T-helper 1 cell treated with Interleukin-12 subunit alpha and Interleukin-12 subunit beta and Interleukin-4 antibody, amounts not matched to agents 30 μg/mL and 1 μg/mL, for 36 hours (primary cell): ENCODE results near the gene HYAL2.

Experiments used
- H3K27ac Mint-ChIP-seq: one replicate; pipeline ENCODE4 v1.8.0; 2021; ENCODE audit warnings: mild to moderate bottlenecking, mixed read lengths
- H3K27me3 Mint-ChIP-seq: one replicate; pipeline ENCODE4 v1.8.0; 2021; ENCODE audit warnings: low read depth, mixed read lengths
- H3K36me3 Mint-ChIP-seq: one replicate; pipeline ENCODE4 v1.8.0; 2021; ENCODE audit warnings: low read depth, mixed read lengths
- H3K4me1 Mint-ChIP-seq: one replicate; pipeline ENCODE4 v1.8.0; 2021; ENCODE audit warnings: low read depth, mixed read lengths
- H3K4me3 Mint-ChIP-seq: one replicate; pipeline ENCODE4 v1.8.0; 2021; ENCODE audit warnings: mild to moderate bottlenecking, moderate library complexity, mixed read lengths
- H3K9me3 Mint-ChIP-seq: one replicate; pipeline ENCODE4 v1.8.0; 2021; ENCODE audit warnings: mixed read lengths

HYAL2 gene

GRCh38 chr3:50325497-50326181 is 3.1 kb upstream of the HYAL2 start:
- Mint-ChIP-seq H3K36me3 (peaks cover 13% of the 10 kb centered on the region), H3K4me1 (peaks cover 20% of the 10 kb centered on the region), H3K9me3 (no peaks in the 10 kb centered on the region), H3K27me3 (no peaks in the 10 kb centered on the region), H3K27ac (no peak overlapping the region), H3K4me3 (no peak overlapping the region)

GRCh38 chr3:50325113-50325480 is 2.6 kb upstream of the HYAL2 start:
- H3K4me3 Mint-ChIP-seq, result no peak overlapping the region
- peaks cover 11% of the 10 kb centered on the region for H3K36me3 Mint-ChIP-seq
- no peaks in the 10 kb centered on the region for H3K9me3 Mint-ChIP-seq
- no peaks in the 10 kb centered on the region for H3K27me3 Mint-ChIP-seq
- H3K4me1 Mint-ChIP-seq, result peaks cover 25% of the 10 kb centered on the region
- no peak overlapping the region for H3K27ac Mint-ChIP-seq

GRCh38 chr3:50324351-50325112 is 2.0 kb upstream of the HYAL2 start:
- Mint-ChIP-seq H3K27me3 (no peaks in the 10 kb centered on the region), H3K9me3 (no peaks in the 10 kb centered on the region), H3K4me3 (peak overlapping the region; percentile 19), H3K4me1 (peaks cover 26% of the 10 kb centered on the region), H3K27ac (no peak overlapping the region), H3K36me3 (peaks cover 9% of the 10 kb centered on the region)

- Mint-ChIP-seq H3K4me1 (peaks cover 31% of the 10 kb centered on the region), H3K27me3 (no peaks in the 10 kb centered on the region), H3K36me3 (peaks cover 9% of the 10 kb centered on the region), H3K4me3 (no peak overlapping the region), H3K9me3 (no peaks in the 10 kb centered on the region), H3K27ac (no peak overlapping the region)
Measured at GRCh38 chr3:50323614-50324199, 1.2 kb upstream of the HYAL2 start.

GRCh38 chr3:50323092-50323600 is 601 bp upstream of the HYAL2 start:
- Mint-ChIP-seq H3K4me1 (peaks cover 28% of the 10 kb centered on the region), H3K9me3 (no peaks in the 10 kb centered on the region), H3K36me3 (peaks cover 3% of the 10 kb centered on the region), H3K27ac (no peak overlapping the region), H3K27me3 (no peaks in the 10 kb centered on the region), H3K4me3 (no peak overlapping the region)

GRCh38 chr3:50322115-50322385 is 495 bp downstream of the HYAL2 start:
- H3K9me3 Mint-ChIP-seq, result no peaks in the 10 kb centered on the region
- H3K4me1 Mint-ChIP-seq, result peaks cover 28% of the 10 kb centered on the region
- H3K4me3 Mint-ChIP-seq, result no peak overlapping the region
- H3K27me3 Mint-ChIP-seq, result no peaks in the 10 kb centered on the region
- peaks cover 2% of the 10 kb centered on the region for H3K36me3 Mint-ChIP-seq
- no peak overlapping the region for H3K27ac Mint-ChIP-seq

- Mint-ChIP-seq H3K36me3 (peaks cover 4% of the 10 kb centered on the region), H3K27ac (peak overlapping the region; percentile 86), H3K4me3 (peak overlapping the region; percentile 76), H3K9me3 (no peaks in the 10 kb centered on the region), H3K4me1 (peaks cover 29% of the 10 kb centered on the region), H3K27me3 (no peaks in the 10 kb centered on the region)
Measured at GRCh38 chr3:50321336-50322114, 1.0 kb downstream of the HYAL2 start.

GRCh38 chr3:50320853-50321335 is 1.7 kb downstream of the HYAL2 start:
- no peaks in the 10 kb centered on the region for H3K9me3 Mint-ChIP-seq
- H3K4me3 Mint-ChIP-seq, result peak overlapping the region; percentile 90

GRCh38 chr3:50319894-50320625 is 2.5 kb downstream of the HYAL2 start:
- no peaks in the 10 kb centered on the region for H3K9me3 Mint-ChIP-seq
- no peaks in the 10 kb centered on the region for H3K27me3 Mint-ChIP-seq
- H3K27ac Mint-ChIP-seq, result no peak overlapping the region
- peaks cover 7% of the 10 kb centered on the region for H3K36me3 Mint-ChIP-seq
- peak overlapping the region; percentile 90 for H3K4me3 Mint-ChIP-seq
- peaks cover 36% of the 10 kb centered on the region for H3K4me1 Mint-ChIP-seq

More at GRCh38 chr3:50320853-50321335, 1.7 kb downstream of the HYAL2 start:
- Mint-ChIP-seq H3K4me1 (peaks cover 33% of the 10 kb centered on the region), H3K27ac (peak overlapping the region; percentile 81), H3K36me3 (peaks cover 7% of the 10 kb centered on the region), H3K27me3 (no peaks in the 10 kb centered on the region)

GRCh38 chr3:50319181-50319893 is 3.2 kb downstream of the HYAL2 start:
- H3K4me3 Mint-ChIP-seq, result no peak overlapping the region
- peaks cover 32% of the 10 kb centered on the region for H3K4me1 Mint-ChIP-seq
- no peaks in the 10 kb centered on the region for H3K27me3 Mint-ChIP-seq
- no peak overlapping the region for H3K27ac Mint-ChIP-seq
- H3K36me3 Mint-ChIP-seq, result peaks cover 5% of the 10 kb centered on the region
- H3K9me3 Mint-ChIP-seq, result no peaks in the 10 kb centered on the region

- no peaks in the 10 kb centered on the region for H3K27me3 Mint-ChIP-seq
- H3K9me3 Mint-ChIP-seq, result no peaks in the 10 kb centered on the region
- H3K36me3 Mint-ChIP-seq, result peaks cover 7% of the 10 kb centered on the region
- no peak overlapping the region for H3K27ac Mint-ChIP-seq
- peak overlapping the region; percentile 31 for H3K4me3 Mint-ChIP-seq
- H3K4me1 Mint-ChIP-seq, result peaks cover 32% of the 10 kb centered on the region
Measured at GRCh38 chr3:50318615-50319014, 3.9 kb downstream of the HYAL2 start.

- Mint-ChIP-seq H3K4me3 (no peak overlapping the region), H3K27ac (no peak overlapping the region), H3K36me3 (peaks cover 7% of the 10 kb centered on the region), H3K9me3 (no peaks in the 10 kb centered on the region), H3K4me1 (peaks cover 31% of the 10 kb centered on the region), H3K27me3 (no peaks in the 10 kb centered on the region)
Measured at GRCh38 chr3:50318163-50318562, 4.4 kb downstream of the HYAL2 start.

GRCh38 chr3:50317300-50317699 is 5.2 kb downstream of the HYAL2 start:
- Mint-ChIP-seq H3K27me3 (no peaks in the 10 kb centered on the region), H3K36me3 (peaks cover 7% of the 10 kb centered on the region), H3K27ac (no peak overlapping the region), H3K4me3 (no peak overlapping the region), H3K9me3 (no peaks in the 10 kb centered on the region), H3K4me1 (peaks cover 31% of the 10 kb centered on the region)
